Erythroblast (primary cell): ENCODE measurements around the gene ANKZF1.

Source experiments
- GATA1 ChIP-seq: IDR thresholded peaks from 2 replicates; pipeline ENCODE4 v1.6.1; 2011; ENCODE audit warnings: low read depth, mild to moderate bottlenecking, control low read depth, low read length, moderate library complexity
- POLR2A ChIP-seq: IDR thresholded peaks from 2 replicates; pipeline ENCODE4 v1.6.1; 2011; ENCODE audit warnings: mild to moderate bottlenecking, low read length

DNA sequence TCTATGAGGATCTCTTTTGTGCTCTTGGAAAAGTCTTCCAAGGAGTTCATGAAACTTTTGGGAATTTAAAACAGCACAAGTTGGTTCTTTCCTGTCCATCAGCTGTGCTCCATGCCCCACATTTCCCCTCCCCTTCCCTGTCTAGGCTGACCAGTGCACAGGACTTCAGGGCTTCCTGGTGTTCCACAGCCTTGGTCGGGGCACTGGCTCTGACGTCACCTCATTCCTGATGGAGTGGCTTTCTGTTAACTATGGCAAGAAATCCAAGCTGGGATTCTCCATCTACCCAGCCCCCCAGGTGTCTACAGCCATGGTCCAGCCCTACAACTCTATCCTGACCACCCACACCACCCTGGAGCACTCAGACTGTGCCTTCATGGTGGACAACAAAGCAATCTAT, 41.4 kb downstream of the ANKZF1 start:
- TF ChIP-seq POLR2A = no peak
- TF ChIP-seq GATA1 = no peak
